Loucy (cell line): ENCODE results near the gene ACBD3.
A peak's percentile ranks its signal among the peaks of the same experiment; 100 is the strongest.

Experiments
- H2AFZ ChIP-seq: fragments of 200-600 bp; sonication (generic); 2 replicates; pipeline ENCODE4 v1.6.0; 2016; ENCODE audit warnings: antibody characterized with exemption, mild to moderate bottlenecking, low read length, moderate library complexity
- H3F3A ChIP-seq: fragments of 200-600 bp; 2 replicates; pipeline ENCODE4 v1.6.0; 2016; ENCODE audit warnings: antibody characterized with exemption, low read depth, mild to moderate bottlenecking
- H3K27me3 ChIP-seq: fragments of 200-600 bp; sonication (generic); 2 replicates; pipeline ENCODE4 v1.6.1; 2014; ENCODE audit warnings: low read length, mild to moderate bottlenecking; ENCODE audit not compliant: insufficient read depth, poor library complexity, severe bottlenecking
- H3K36me3 ChIP-seq: fragments of 200-600 bp; sonication (generic); 2 replicates; pipeline ENCODE4 v1.6.1; 2016; ENCODE audit warnings: low read length; ENCODE audit not compliant: insufficient read depth
- H3K4me1 ChIP-seq: fragments of 200-600 bp; sonication (generic); 2 replicates; pipeline ENCODE4 v1.5.1; 2014; ENCODE audit warnings: low read length, mild to moderate bottlenecking; ENCODE audit not compliant: insufficient read depth, poor library complexity, severe bottlenecking
- H3K4me2 ChIP-seq: fragments of 200-600 bp; sonication (generic); 2 replicates; pipeline ENCODE4 v1.6.0; 2014; ENCODE audit warnings: antibody characterized with exemption, low read length, low read depth, mild to moderate bottlenecking; ENCODE audit not compliant: poor library complexity, severe bottlenecking
- H3K4me3 ChIP-seq: fragments of 200-600 bp; sonication (generic); 2 replicates; pipeline ENCODE4 v1.5.1; 2014; ENCODE audit warnings: low read length, mild to moderate bottlenecking, mixed read lengths; ENCODE audit not compliant: poor library complexity, severe bottlenecking
- H3K79me2 ChIP-seq: fragments of 200-600 bp; sonication (generic); 2 replicates; pipeline ENCODE4 v1.6.1; 2014; ENCODE audit warnings: low read length; ENCODE audit not compliant: insufficient read depth
- H3K9ac ChIP-seq: fragments of 200-600 bp; sonication (generic); 2 replicates; pipeline ENCODE4 v1.6.0; 2014; ENCODE audit warnings: mild to moderate bottlenecking, low read depth, low read length, moderate library complexity; ENCODE audit not compliant: poor library complexity, severe bottlenecking
- H3K9me2 ChIP-seq: fragments of 200-600 bp; sonication (generic); replicated peaks from 2 replicates; pipeline ENCODE4 v1.6.1; 2016; ENCODE audit warnings: low read depth, low read length, mixed read lengths
- H3K9me3 ChIP-seq: fragments of 200-600 bp; sonication (generic); 2 replicates; pipeline ENCODE4 v1.6.1; 2014; ENCODE audit warnings: mild to moderate bottlenecking, antibody characterized with exemption, low read length, low read depth; ENCODE audit not compliant: insufficient read depth
- H4K20me1 ChIP-seq: fragments of 200-600 bp; sonication (generic); 2 replicates; pipeline ENCODE4 v1.6.0; 2014; ENCODE audit warnings: antibody characterized with exemption, low read length, mild to moderate bottlenecking; ENCODE audit not compliant: insufficient read depth, poor library complexity, severe bottlenecking
- EZH2phosphoT487 ChIP-seq: fragments of 200-600 bp; IDR thresholded peaks from 2 replicates; pipeline ENCODE4 v1.6.1; 2018; ENCODE audit warnings: antibody characterized with exemption, mild to moderate bottlenecking, moderate library complexity, borderline replicate concordance
- TF ChIP-seq, protein P1 (sequence below): fragments of 200-600 bp; sonication (generic); conservative IDR thresholded peaks from 2 replicates; pipeline ENCODE4 v1.5.1; 2014; ENCODE audit warnings: mild to moderate bottlenecking, antibody characterized with exemption, low read length

ACBD3 gene

DNA sequence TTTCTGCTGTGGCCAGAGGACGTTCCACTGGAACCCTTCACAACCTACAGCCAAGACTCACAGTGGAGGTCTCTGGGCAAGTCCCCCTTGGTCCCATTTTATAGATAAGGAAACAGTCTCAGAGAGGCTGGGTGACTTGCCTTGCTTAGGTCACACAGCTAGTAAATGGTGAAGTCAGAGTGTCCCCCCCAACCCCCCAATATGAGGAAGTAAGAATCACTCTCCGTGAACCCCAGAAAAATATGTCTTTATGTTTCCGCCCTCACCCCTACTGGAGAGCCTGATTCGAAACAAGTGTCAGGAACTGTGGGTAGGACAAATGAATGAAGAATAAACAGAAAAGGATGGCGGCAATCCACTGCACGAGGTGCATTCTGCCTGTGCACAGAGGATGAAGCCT, 67.4 kb downstream of the ACBD3 start:
- Histone ChIP-seq H3F3A (peaks cover 2% of the 10 kb centered on the region; the same call in 1 of the 2 replicates), H2AFZ (no peak overlapping the region), H3K9ac (no peak overlapping the region), H3K4me2 (no peak overlapping the region), H3K9me3 (no peaks in the 10 kb centered on the region), H3K36me3 (no peaks in the 10 kb centered on the region), H3K4me3 (no peak overlapping the region), H3K79me2 (no peaks in the 10 kb centered on the region), H3K4me1 (peaks cover 14% of the 10 kb centered on the region), H3K27me3 (no peaks in the 10 kb centered on the region), H3K9me2 (no peaks in the 10 kb centered on the region), H4K20me1 (no peaks in the 10 kb centered on the region)
- TF ChIP-seq, protein P1, sequence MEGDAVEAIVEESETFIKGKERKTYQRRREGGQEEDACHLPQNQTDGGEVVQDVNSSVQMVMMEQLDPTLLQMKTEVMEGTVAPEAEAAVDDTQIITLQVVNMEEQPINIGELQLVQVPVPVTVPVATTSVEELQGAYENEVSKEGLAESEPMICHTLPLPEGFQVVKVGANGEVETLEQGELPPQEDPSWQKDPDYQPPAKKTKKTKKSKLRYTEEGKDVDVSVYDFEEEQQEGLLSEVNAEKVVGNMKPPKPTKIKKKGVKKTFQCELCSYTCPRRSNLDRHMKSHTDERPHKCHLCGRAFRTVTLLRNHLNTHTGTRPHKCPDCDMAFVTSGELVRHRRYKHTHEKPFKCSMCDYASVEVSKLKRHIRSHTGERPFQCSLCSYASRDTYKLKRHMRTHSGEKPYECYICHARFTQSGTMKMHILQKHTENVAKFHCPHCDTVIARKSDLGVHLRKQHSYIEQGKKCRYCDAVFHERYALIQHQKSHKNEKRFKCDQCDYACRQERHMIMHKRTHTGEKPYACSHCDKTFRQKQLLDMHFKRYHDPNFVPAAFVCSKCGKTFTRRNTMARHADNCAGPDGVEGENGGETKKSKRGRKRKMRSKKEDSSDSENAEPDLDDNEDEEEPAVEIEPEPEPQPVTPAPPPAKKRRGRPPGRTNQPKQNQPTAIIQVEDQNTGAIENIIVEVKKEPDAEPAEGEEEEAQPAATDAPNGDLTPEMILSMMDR, result no peak
- TF ChIP-seq EZH2phosphoT487, result no peak

DNA sequence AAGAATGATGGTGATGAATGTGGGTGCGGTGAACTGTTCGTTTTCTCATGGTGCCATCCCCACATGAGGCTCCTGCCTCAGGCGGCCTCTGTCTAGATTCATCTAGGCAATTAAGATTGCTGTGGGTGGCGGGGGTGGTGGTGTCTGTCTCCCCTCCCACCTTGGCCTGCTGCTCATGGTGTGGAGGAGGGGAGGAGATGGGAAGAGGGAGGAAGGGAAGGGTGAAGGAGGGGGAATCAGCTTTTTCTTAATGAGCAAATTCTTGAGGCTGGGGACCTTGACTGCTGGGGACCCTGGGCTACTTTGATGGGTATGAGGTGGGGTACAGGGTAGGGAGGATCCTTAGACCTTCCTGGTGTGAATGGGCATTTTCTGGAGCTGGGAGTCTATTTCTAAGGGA, 68.2 kb downstream of the ACBD3 start:
- no peak overlapping the region for H2AFZ ChIP-seq
- H3K9ac ChIP-seq, result peak overlapping the region; percentile 14
- H3K79me2 ChIP-seq, result no peaks in the 10 kb centered on the region
- no peak overlapping the region for H3K4me2 ChIP-seq
- TF ChIP-seq EZH2phosphoT487, result no peak
- TF ChIP-seq, protein P1, result no peak
- no peaks in the 10 kb centered on the region for H3K36me3 ChIP-seq
- H3K4me1 ChIP-seq, result peaks cover 9% of the 10 kb centered on the region
- no peaks in the 10 kb centered on the region for H4K20me1 ChIP-seq
- peaks cover 2% of the 10 kb centered on the region; the same call in 1 of the 2 replicates for H3F3A ChIP-seq
- no peak overlapping the region for H3K4me3 ChIP-seq
- no peaks in the 10 kb centered on the region for H3K9me2 ChIP-seq
- H3K9me3 ChIP-seq, result no peaks in the 10 kb centered on the region
- no peaks in the 10 kb centered on the region for H3K27me3 ChIP-seq

DNA sequence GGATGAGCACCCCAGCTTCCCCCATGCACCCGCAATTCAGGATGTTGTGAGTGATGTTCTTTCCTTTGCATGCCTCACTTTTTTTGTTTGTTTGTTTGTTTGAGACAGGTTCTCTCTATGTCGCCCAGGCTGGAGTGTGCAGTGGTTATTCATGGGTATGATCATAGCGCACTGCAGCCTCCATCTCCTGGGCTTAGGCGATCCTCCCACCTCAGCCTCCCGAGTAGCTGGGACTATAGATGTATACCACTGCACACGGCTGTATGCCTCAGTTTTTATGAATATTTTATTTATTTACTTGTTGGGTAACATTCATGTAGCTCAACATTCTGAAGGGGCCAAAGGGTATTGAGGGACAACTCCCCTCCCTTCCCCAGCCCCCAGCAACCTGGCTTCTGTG, 69.2 kb downstream of the ACBD3 start:
- Histone ChIP-seq H3K9ac (no peak overlapping the region), H3K4me3 (no peak overlapping the region), H3K27me3 (no peaks in the 10 kb centered on the region), H4K20me1 (no peaks in the 10 kb centered on the region), H3F3A (peaks cover 2% of the 10 kb centered on the region; the same call in 1 of the 2 replicates), H3K9me3 (no peaks in the 10 kb centered on the region), H3K36me3 (no peaks in the 10 kb centered on the region), H3K4me2 (no peak overlapping the region), H3K9me2 (no peaks in the 10 kb centered on the region), H3K79me2 (no peaks in the 10 kb centered on the region), H3K4me1 (peaks cover 9% of the 10 kb centered on the region), H2AFZ (no peak overlapping the region)
- TF ChIP-seq, protein P1, result no peak
- no peak for TF ChIP-seq EZH2phosphoT487
